ENCODE measurements around the gene DEPDC1B.
A peak's percentile ranks its signal among the peaks of the same experiment; 100 is the strongest.
"Not testable (repeated sequence)": the region's sequence is repeated elsewhere in the genome, so short reads cannot be mapped to it uniquely, and the experiment has no call there.

The DEPDC1B gene

GRCh38 chr5:60699609-60700415, at the start of gene DEPDC1B:
TSS of gene DEPDC1B (minus strand) at chr5:60700166. CDS start at chr5:60700093, 73 bp downstream.
- DNase-seq, result peak; percentile 79

- no peak for DNase-seq
Measured at GRCh38 chr5:60744682-60745081, 44.7 kb upstream of the DEPDC1B start.

DNA sequence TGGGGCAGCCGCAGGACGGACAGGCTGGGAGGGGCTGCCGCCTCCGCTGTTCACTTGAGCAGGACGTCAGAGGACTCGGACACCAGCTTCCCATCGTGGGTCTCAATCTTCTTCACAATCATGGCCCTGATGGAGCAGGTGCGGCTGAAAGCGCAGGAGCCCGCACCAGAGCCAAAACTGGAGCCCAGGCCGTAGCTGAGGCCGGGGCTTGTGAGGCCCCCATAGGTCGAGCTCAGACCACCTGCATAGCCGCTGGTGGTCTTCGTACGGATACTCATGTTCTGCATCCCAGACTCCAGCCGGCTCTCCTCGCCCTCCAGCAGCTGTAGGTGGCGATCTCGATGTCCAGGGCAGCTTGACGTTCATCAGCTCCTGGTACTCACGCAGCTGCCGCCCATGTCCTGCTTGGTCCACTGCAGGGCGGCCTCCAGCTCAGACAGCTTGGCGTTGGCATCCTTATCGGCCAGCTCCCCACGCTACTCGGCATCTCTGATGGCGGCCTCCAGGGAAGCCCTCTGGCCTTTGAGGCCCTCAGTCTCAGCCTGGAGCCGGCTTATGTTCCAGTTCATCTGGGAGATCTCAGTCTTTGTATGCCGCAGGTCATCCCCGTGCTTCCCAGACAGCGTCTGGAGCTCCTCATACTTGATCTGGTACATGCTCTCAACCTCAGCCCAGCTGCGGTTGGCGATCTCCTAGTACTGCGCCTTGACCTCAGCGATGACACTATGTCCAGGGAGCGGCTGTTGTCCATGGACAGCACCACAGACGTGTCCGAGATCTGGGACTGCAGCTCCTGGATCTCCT, 43.7 kb upstream of the DEPDC1B start:
- DNase-seq, result no peak

- no peak for DNase-seq
Measured at GRCh38 chr5:60740322-60740721, 40.4 kb upstream of the DEPDC1B start.

- DNase-seq, result no peak
Measured at GRCh38 chr5:60738933-60739332, 39.0 kb upstream of the DEPDC1B start.

GRCh38 chr5:60738461-60738860, 38.5 kb upstream of the DEPDC1B start:
- DNase-seq, result no peak

DNA sequence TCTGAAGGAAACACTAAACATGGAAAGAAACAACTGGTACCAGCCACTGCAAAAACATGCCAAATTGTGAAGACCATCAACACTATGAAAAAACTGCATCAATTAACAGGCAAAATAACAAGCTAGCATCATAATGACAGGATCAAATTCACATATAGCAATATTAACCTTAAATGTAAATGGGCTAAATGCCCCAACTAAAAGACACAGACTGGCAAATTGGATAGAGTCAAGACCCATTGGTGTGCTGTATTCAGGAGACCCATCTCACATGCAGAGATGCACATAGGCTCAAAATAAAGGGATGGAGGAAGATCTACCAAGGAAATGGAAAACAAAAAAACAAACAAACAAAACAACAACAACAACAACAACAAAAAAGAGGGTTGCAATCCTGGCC, 30.9 kb upstream of the DEPDC1B start:
- not testable (repeated sequence) for DNase-seq

GRCh38 chr5:60727033-60727679, 27.2 kb upstream of the DEPDC1B start:
- no peak for DNase-seq

DNA sequence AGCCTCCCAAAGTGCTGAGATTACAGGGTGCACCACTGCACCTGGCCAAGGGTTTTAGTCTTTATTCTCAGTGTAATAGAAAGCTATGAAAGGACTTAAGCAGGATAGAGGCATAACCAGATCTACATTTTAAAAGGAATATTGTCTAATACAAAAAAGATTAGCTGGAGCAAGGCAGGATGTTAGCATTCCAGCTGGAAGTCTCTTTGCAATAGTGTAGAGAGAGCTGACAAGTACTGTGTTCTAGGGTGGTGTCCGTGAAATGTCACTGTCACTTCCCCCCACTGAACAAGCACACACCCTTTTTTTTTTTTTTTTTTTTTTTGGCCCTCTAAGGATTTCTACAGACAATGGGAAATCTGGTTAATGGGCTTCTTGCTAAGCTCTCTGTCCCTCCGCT, 24.2 kb upstream of the DEPDC1B start:
- DNase-seq, result no peak

DNA sequence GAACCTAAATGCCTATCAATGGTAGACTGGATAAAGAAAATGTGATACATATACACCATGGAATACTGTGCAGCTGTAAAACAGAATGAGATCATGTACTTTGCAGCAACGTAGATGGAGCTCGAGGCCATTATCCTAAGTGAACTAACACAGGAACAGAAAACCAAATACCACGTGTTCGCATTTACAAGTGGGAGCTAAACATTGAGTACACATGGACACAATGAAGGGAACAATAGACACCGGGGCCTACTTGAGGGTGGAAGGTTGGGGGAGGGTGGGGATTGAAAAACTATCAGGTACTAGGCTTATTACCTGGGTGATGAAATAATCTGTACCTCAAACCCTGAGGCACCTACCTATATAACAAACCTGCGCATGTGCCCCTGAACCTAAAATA, 22.4 kb upstream of the DEPDC1B start:
- no peak for DNase-seq

- DNase-seq, result no peak
Measured at GRCh38 chr5:60719329-60719728, 19.4 kb upstream of the DEPDC1B start.

DNA sequence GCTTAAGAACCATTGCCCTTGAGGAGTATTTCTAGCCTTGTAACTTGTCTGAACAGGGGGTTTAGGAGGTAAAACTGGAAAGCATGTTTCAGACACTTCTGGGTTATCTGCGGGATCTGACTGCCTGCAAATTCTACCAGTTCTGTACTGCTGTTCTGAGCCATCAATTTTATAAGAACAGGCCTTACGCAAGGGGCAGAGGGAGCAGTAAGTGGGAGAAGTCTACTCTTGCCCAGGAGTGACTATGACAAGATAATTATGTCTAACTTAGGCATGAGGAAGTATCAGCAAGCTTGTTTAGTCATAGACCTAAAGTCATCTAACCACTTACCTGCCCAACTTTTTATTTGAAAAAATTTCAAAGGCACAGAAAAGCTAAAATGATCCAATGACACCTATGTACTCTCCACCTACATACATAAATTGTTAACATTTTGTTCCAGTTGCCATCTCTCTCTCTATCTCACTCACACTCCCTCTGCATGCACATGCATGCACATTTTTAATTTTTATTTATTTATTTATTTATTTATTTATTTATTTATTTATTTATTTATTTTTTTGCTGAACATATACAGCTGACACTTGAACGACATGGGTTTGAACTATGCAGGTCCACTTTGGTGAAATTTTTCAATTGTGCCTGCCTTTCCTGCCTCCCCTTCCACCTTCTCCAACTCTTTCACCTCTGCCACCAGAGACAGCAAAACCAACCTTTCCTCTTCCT, 18.4 kb upstream of the DEPDC1B start:
- DNase-seq, result no peak

DNA sequence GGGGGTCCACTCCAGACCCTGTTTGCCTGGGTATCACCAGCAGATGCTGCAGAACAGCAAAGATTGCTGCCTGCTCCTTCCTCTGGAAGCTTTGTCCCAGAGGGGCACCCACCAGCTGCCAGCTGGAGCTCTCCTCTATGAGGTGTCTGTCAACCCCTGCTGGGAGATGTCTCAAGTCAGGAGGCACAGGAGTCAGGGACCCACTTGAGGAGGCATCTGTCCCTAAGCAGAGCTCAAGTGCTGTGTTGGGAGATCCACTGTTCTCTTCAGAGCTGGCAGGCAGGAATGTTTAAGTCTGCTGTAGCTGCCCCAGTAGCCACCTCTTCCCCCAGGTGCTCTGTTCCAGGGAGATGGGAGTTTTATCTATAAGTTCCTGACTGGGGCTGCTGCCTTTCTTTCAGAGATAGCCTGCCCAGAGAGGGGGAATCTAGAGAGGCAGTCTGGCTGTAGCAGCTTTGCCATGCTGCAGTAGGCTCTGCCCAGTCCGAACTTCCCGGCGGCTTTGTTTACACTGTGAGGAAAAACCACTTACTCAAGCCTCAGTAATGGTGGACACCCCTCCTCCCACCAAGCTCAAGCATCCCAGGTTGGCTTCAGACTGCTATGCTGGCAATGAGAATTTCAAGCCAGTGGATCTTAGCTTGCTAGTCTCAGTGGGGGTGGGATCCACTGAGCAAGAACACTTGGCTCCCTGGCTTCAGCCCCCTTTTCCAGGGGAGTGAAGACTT, 15.4 kb upstream of the DEPDC1B start:
- not testable (repeated sequence) for DNase-seq

GRCh38 chr5:60712950-60713349, 13.0 kb upstream of the DEPDC1B start:
- DNase-seq, result no peak

- not testable (repeated sequence) for DNase-seq
Measured at GRCh38 chr5:60711892-60712291, 11.9 kb upstream of the DEPDC1B start.

GRCh38 chr5:60710362-60710761, 10.4 kb upstream of the DEPDC1B start:
- DNase-seq, result no peak

DNA sequence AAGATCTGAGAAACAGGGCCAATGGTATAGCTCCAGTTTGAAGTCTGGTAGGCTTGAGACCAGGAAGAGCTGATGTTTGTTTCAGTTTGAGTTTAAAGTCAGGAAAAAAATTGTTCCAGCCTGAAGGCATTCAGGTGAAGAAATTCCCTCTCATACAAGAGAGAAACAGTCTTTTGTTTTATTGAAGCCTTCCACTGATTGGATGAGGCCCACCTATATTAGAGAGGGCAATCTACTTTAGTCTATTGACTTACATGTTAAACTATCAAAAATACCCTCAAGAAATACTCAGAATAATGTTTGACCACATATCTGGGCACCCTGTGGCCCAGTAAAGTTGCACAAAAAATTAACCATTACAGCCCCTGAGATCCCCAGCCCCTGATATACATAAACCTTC, 5.2 kb upstream of the DEPDC1B start:
- DNase-seq, result no peak

GRCh38 chr5:60703944-60704343, 4.0 kb upstream of the DEPDC1B start:
- no peak for DNase-seq

- no peak for DNase-seq
Measured at GRCh38 chr5:60701321-60701968, 1.5 kb upstream of the DEPDC1B start.

- no peak for DNase-seq
Measured at GRCh38 chr5:60700416-60700757, 421 bp upstream of the DEPDC1B start.

GRCh38 chr5:60699288-60699608, 718 bp downstream of the DEPDC1B start:
- DNase-seq, result no peak

GRCh38 chr5:60698336-60698735, 1.6 kb downstream of the DEPDC1B start:
- no peak for DNase-seq
